ENCODE results near the gene OTOA.
"Not testable (repeated sequence)": the region's sequence is repeated elsewhere in the genome, so short reads cannot be mapped to it uniquely, and the experiment has no call there.

OTOA gene

DNA sequence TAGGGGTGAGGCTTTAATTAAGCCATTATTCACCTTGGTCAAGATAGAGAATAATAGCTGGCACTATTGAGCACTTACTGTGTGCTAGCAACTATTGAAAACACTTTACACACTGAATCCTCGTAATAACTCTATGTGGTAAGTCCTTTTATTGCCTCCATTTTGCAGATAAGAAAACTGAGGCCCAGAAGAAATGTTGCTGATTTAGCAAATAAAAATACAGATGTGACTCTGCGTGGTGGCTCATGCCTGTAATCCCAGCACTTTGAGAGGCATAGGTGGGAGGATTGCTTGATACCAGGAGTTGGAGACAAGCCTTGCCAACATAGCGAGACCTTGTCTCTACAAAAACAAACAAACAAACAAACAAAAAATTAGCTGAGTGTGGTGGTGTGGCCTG, 19.4 kb downstream of the OTOA start:
- TF ChIP-seq, protein P1, sequence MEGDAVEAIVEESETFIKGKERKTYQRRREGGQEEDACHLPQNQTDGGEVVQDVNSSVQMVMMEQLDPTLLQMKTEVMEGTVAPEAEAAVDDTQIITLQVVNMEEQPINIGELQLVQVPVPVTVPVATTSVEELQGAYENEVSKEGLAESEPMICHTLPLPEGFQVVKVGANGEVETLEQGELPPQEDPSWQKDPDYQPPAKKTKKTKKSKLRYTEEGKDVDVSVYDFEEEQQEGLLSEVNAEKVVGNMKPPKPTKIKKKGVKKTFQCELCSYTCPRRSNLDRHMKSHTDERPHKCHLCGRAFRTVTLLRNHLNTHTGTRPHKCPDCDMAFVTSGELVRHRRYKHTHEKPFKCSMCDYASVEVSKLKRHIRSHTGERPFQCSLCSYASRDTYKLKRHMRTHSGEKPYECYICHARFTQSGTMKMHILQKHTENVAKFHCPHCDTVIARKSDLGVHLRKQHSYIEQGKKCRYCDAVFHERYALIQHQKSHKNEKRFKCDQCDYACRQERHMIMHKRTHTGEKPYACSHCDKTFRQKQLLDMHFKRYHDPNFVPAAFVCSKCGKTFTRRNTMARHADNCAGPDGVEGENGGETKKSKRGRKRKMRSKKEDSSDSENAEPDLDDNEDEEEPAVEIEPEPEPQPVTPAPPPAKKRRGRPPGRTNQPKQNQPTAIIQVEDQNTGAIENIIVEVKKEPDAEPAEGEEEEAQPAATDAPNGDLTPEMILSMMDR (IDR thresholded peaks at IDR 0.05; ENCODE audit: insufficient read depth, low read depth, low read length, missing control alignments) = no peak
- no peak overlapping the region for H3K4me3 ChIP-seq (ENCODE audit: low read length)
- DNase-seq (ENCODE audit: low read depth) = no peak

DNA sequence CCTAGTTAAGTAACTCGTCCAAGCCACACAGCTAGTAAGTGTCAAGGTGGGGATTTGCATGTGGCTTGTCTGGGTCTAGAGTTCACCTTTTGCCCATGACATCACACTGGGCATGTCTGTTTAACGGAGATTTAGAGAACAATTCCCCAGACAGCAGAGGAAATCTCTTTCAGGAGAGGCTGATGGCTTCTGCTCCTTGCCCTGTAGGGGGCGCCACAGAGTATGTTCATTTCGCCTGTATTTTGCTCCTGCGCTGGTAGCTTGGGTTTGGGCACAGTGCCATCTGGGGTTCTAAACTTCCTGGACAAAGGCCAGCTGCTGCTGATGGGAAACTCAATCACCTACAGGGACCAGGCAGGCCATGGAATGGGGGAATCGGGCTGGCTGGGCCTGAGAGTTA, 20.4 kb downstream of the OTOA start:
- TF ChIP-seq, protein P1 (IDR thresholded peaks at IDR 0.05; ENCODE audit: insufficient read depth, low read depth, low read length, missing control alignments) = peak; percentile 38
- H3K4me3 ChIP-seq (ENCODE audit: low read length) = no peak overlapping the region
- no peak for DNase-seq (ENCODE audit: low read depth)

DNA sequence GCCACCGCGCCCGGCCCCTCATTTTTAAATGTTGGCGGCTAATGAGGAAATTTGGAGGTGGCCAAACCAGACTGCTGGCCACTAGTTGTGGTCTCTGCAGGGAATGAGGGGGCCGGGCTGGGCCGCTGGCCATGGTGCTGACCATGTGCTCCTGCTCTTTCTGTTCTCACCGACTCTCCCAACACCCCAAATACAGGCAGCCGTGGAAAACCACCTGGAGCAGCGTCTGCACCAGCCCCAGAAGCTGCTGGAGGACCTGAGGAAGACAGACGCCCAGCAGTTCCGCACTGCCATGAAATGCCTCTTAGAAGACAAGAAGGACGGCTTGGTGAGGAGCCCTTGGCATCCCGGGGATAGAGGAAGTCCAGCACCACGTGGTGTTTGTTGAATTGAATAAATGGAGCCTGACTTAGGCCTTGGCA, 21.3 kb downstream of the OTOA start:
- no peak overlapping the region for H3K4me3 ChIP-seq (ENCODE audit: low read length)
- TF ChIP-seq, protein P1 (IDR thresholded peaks at IDR 0.05; ENCODE audit: insufficient read depth, low read depth, low read length, missing control alignments) = no peak
- DNase-seq (ENCODE audit: low read depth) = no peak

DNA sequence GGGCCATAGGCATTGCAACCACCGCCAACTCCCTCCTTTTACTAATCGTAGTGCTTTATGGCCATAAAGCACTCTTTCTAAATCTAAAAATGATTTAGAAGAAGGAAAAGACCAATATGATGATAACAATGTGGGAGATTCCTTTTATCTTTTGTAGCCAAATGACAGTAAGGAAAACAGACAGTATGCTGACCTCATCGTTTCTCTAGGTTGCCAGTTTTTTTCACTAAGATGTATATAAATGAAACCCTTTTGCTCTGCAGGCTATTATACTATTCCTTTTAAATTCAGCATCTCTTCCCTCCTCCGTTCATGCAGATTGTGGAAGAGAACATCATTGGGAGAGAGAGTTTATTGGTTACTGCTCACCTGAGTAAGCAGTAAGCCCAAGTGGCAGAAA, 25.3 kb downstream of the OTOA start:
- no peak overlapping the region for H3K4me3 ChIP-seq (ENCODE audit: low read length)
- no peak for DNase-seq (ENCODE audit: low read depth)
- TF ChIP-seq, protein P1 (IDR thresholded peaks at IDR 0.05; ENCODE audit: insufficient read depth, low read depth, low read length, missing control alignments) = no peak

DNA sequence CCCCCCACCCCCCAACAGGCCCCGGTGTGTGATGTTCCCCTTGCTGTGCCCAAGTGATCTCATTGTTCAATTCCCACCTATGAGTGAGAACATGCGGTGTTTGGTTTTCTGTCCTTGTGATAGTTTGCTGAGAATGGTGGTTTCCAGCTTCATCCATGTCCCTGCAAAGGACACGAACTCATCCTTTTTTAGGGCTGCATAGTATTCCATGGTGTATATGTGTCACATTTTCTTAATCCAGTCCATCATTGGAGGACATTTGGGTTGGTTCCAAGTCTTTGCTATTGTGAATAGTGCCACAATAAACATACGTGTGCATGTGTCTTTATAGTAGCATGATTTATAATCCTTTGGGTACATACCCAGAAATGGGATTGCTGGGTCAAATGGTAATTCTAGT, 27.2 kb downstream of the OTOA start:
- H3K4me3 ChIP-seq (ENCODE audit: low read length); DNase-seq (ENCODE audit: low read depth): not testable (repeated sequence)

DNA sequence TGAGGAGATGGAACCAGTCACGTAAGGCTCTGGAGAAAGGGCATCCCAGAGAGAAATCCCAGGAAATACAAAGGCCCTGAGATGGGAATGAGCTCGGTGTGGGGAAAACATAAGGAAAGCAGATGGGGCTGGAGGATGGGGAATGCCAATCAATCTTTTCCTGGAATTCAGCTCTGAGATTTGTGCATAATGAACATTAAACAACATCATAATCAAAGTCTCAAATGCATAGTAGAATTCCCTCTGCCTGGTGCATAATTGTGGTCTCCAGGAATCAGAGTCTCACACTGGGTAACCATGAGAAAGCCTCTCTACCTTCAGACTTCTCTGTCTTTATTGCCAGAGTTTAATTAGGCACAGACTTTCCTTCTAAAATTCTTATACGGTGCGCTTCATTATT, 30.8 kb downstream of the OTOA start:
- TF ChIP-seq, protein P1 (IDR thresholded peaks at IDR 0.05; ENCODE audit: insufficient read depth, low read depth, low read length, missing control alignments) = no peak
- H3K4me3 ChIP-seq (ENCODE audit: low read length) = no peak overlapping the region
- DNase-seq (ENCODE audit: low read depth) = no peak

DNA sequence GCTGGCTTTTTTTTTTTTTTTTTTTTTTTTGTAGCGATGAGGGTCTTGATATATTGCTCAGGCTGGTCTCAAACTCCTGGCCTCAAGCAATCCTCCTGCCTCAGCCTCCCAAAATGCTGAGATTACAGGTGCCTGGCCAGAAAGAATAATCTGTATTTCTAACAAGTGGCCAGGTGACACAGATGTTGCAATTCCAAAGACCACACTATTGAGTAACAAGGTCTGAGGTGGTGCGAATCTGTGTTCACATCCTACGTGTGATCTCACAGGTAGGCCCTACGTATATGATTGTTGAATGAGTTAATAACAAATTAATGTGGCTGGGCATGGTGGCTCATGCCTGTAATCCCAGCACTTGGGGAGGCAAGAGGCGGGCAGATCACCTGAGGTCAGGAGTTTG, 33.3 kb downstream of the OTOA start:
- DNase-seq (ENCODE audit: low read depth) = peak; percentile 22
- H3K4me3 ChIP-seq (ENCODE audit: low read length) = no peak overlapping the region
- TF ChIP-seq, protein P1 (IDR thresholded peaks at IDR 0.05; ENCODE audit: insufficient read depth, low read depth, low read length, missing control alignments) = no peak

Data from epithelial cell of esophagus (primary cell).